ENCODE measurements around the gene LBHD2.

The LBHD2 gene

GRCh38 chr14:103057028-103057371 lies 27.0 kb upstream of the LBHD2 start:
- H3K4me1 ChIP-seq (ENCODE audit: low read length), result no peaks in the 10 kb centered on the region
- H3K4me3 ChIP-seq (ENCODE audit: low read length), result no peak overlapping the region
- H2AFZ ChIP-seq (ENCODE audit: low read depth, low read length), result no peak overlapping the region
- H3K9ac ChIP-seq (ENCODE audit: low read length), result no peak overlapping the region
- no peaks in the 10 kb centered on the region for H3K9me3 ChIP-seq (ENCODE audit: insufficient read depth, low read length)
- H4K20me1 ChIP-seq (ENCODE audit: insufficient read depth, low read length), result no peaks in the 10 kb centered on the region
- no peaks in the 10 kb centered on the region for H3K79me2 ChIP-seq (ENCODE audit: low read length)
- H3K27me3 ChIP-seq (ENCODE audit: low read depth, low read length), result peaks cover 11% of the 10 kb centered on the region
- H3K4me2 ChIP-seq (ENCODE audit: low read length), result no peak overlapping the region
- TF ChIP-seq EZH2phosphoT487 (IDR thresholded peaks at IDR 0.05; ENCODE audit: low read depth), result no peak
- TF ChIP-seq CTCF (IDR thresholded peaks at IDR 0.05; ENCODE audit: low read depth, low read length), result no peak
- H3K36me3 ChIP-seq (replicated peaks; ENCODE audit: low read depth, low read length), result no peaks in the 10 kb centered on the region
- no peak overlapping the region for H3K27ac ChIP-seq (ENCODE audit: low read length)

GRCh38 chr14:103057372-103058163 lies 26.4 kb upstream of the LBHD2 start, which contains the start of gene CDC42BPB:
Gene CDC42BPB, minus strand, starts transcription at chr14:103057549. Its CDS starts 376 bp downstream, at chr14:103057173.
- Histone ChIP-seq H3K79me2 (ENCODE audit: low read length) (no peaks in the 10 kb centered on the region), H3K27me3 (ENCODE audit: low read depth, low read length) (peaks cover 10% of the 10 kb centered on the region), H3K4me1 (ENCODE audit: low read length) (no peaks in the 10 kb centered on the region), H3K36me3 (replicated peaks; ENCODE audit: low read depth, low read length) (no peaks in the 10 kb centered on the region), H3K9ac (ENCODE audit: low read length) (no peak within 1 kb of the TSS), H3K27ac (ENCODE audit: low read length) (no peak within 1 kb of the TSS), H3K4me2 (ENCODE audit: low read length) (no peak within 1 kb of the TSS), H2AFZ (ENCODE audit: low read depth, low read length) (no peak within 1 kb of the TSS), H3K4me3 (ENCODE audit: low read length) (no peak within 1 kb of the TSS), H3K9me3 (ENCODE audit: insufficient read depth, low read length) (no peaks in the 10 kb centered on the region), H4K20me1 (ENCODE audit: insufficient read depth, low read length) (no peaks in the 10 kb centered on the region)
- TF ChIP-seq CTCF (IDR thresholded peaks at IDR 0.05; ENCODE audit: low read depth, low read length) (no peak), EZH2phosphoT487 (IDR thresholded peaks at IDR 0.05; ENCODE audit: low read depth) (no peak)

GRCh38 chr14:103058164-103059055 lies 25.6 kb upstream of the LBHD2 start:
- H3K4me3 ChIP-seq (ENCODE audit: low read length), result no peak overlapping the region
- no peaks in the 10 kb centered on the region for H3K9me3 ChIP-seq (ENCODE audit: insufficient read depth, low read length)
- H3K27me3 ChIP-seq (ENCODE audit: low read depth, low read length), result peaks cover 9% of the 10 kb centered on the region; the same call in 1 of the 2 replicates
- H4K20me1 ChIP-seq (ENCODE audit: insufficient read depth, low read length), result no peaks in the 10 kb centered on the region
- H3K36me3 ChIP-seq (replicated peaks; ENCODE audit: low read depth, low read length), result no peaks in the 10 kb centered on the region
- no peak overlapping the region for H3K9ac ChIP-seq (ENCODE audit: low read length)
- H2AFZ ChIP-seq (ENCODE audit: low read depth, low read length), result no peak overlapping the region
- H3K79me2 ChIP-seq (ENCODE audit: low read length), result no peaks in the 10 kb centered on the region
- no peak for TF ChIP-seq CTCF (IDR thresholded peaks at IDR 0.05; ENCODE audit: low read depth, low read length)
- TF ChIP-seq EZH2phosphoT487 (IDR thresholded peaks at IDR 0.05; ENCODE audit: low read depth), result no peak
- H3K27ac ChIP-seq (ENCODE audit: low read length), result no peak overlapping the region
- no peak overlapping the region for H3K4me2 ChIP-seq (ENCODE audit: low read length)
- no peaks in the 10 kb centered on the region for H3K4me1 ChIP-seq (ENCODE audit: low read length)

DNA sequence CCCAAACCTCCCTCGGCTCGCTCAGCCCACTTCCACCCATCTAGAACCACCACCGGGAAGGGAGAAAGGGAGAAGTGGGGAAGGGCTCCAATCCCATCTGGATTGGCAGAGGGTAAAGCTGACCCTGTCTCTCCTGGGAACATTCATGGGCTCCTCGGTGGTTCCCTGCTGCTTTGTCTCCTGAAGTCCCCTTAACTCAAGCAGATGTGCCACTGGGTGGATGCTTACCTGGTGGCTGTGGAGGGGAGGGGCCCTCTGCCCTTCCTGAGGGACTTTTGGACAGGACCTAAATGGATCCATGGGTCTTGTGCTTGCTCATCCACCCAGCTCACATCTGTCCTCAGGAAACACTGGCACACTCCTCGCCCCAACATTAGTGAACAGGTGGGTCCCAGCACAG lies 24.5 kb upstream of the LBHD2 start:
- Histone ChIP-seq H3K36me3 (replicated peaks; ENCODE audit: low read depth, low read length) (no peaks in the 10 kb centered on the region), H3K27me3 (ENCODE audit: low read depth, low read length) (peaks cover 9% of the 10 kb centered on the region; the same call in 1 of the 2 replicates), H3K4me3 (ENCODE audit: low read length) (no peak overlapping the region), H3K4me1 (ENCODE audit: low read length) (no peaks in the 10 kb centered on the region), H3K9me3 (ENCODE audit: insufficient read depth, low read length) (no peaks in the 10 kb centered on the region), H2AFZ (ENCODE audit: low read depth, low read length) (no peak overlapping the region), H3K4me2 (ENCODE audit: low read length) (no peak overlapping the region), H3K9ac (ENCODE audit: low read length) (no peak overlapping the region), H4K20me1 (ENCODE audit: insufficient read depth, low read length) (no peaks in the 10 kb centered on the region), H3K27ac (ENCODE audit: low read length) (no peak overlapping the region), H3K79me2 (ENCODE audit: low read length) (no peaks in the 10 kb centered on the region)
- TF ChIP-seq EZH2phosphoT487 (IDR thresholded peaks at IDR 0.05; ENCODE audit: low read depth) (no peak), CTCF (IDR thresholded peaks at IDR 0.05; ENCODE audit: low read depth, low read length) (no peak)

All from OCI-LY3 (cell line).